HEK293T (cell line): Measurements from ENCODE around the gene SLC45A1.
"Not testable (repeated sequence)": the region's sequence is repeated elsewhere in the genome, so short reads cannot be mapped to it uniquely, and the experiment has no call there.

Experiments
- BHLHE40 ChIP-seq: fragments of 450-650 bp; IDR thresholded peaks from 2 replicates; pipeline ENCODE4 v1.6.1; 2016; ENCODE audit warnings: mild to moderate bottlenecking, moderate library complexity, borderline replicate concordance
- ELF4 ChIP-seq: fragments of 450-650 bp; IDR thresholded peaks from 2 replicates; pipeline ENCODE4 v1.6.1; 2017; ENCODE audit warnings: antibody characterized with exemption
- NFRKB ChIP-seq: fragments of 450-650 bp; IDR thresholded peaks from 2 replicates; pipeline ENCODE4 v1.6.1; 2016; ENCODE audit warnings: mild to moderate bottlenecking, moderate library complexity

DNA sequence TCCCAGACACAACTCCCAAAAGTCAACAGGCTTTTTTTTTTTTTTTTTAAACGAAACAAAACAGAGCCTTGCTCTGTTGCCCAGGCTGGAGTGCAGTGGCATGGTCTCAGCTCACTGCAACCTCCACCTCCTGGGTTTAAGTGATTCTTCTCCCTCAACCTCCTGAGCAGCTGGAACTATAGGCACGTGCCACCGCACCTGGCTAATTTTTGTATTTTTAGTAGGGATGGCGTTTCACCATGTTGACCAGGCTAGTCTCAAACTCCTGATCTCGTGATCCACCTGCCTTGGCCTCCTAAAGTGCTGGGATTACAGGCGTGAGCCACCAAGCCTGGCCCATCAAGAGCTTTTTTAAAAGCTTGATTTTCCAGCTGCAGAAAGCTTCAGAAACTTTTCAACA lies 62.4 kb downstream of the SLC45A1 start:
- TF ChIP-seq ELF4, BHLHE40, NFRKB: not testable (repeated sequence)
